GM12878 (cell line): Measurements from ENCODE around the gene ADAM15. TPM values are rescaled to one million over a fixed set of nuclear protein-coding genes. Genes with fewer than 3 reads are reported as not detected.

Experiments used
- BCL11A ChIP-seq: IDR thresholded peaks from 2 replicates; pipeline ENCODE4 v1.6.1; 2011; ENCODE audit warnings: low read depth, low read length
- BCLAF1 ChIP-seq: fragments of 450-650 bp; IDR thresholded peaks from 2 replicates; pipeline ENCODE4 v1.6.1; 2017; ENCODE audit warnings: antibody characterized with exemption, mild to moderate bottlenecking, moderate library complexity
- CTCF ChIP-seq, 3 experiments: IDR thresholded peaks in 2 of 3; conservative IDR thresholded peaks in 1 of 3; 2 replicates each; pipeline ENCODE4 v1.5.1; 2011; ENCODE audit warnings: low read depth in 3 of 3, low read length in 3 of 3, mild to moderate bottlenecking in 3 of 3, control low read depth in 2 of 3, moderate library complexity in 2 of 3, inconsistent platforms in 1 of 3, mixed read lengths in 1 of 3; ENCODE audit not compliant: control insufficient read depth in 2 of 3, insufficient read depth in 1 of 3; ENCODE audit errors: extremely low read depth in 1 of 3
- E2F8 ChIP-seq: fragments of 450-650 bp; IDR thresholded peaks from 2 replicates; pipeline ENCODE4 v1.6.1; 2018; ENCODE audit warnings: mild to moderate bottlenecking, low read depth, moderate library complexity; ENCODE audit not compliant: partially characterized antibody
- HDGF ChIP-seq: fragments of 450-650 bp; IDR thresholded peaks from 2 replicates; pipeline ENCODE4 v1.6.1; 2016; ENCODE audit warnings: antibody characterized with exemption
- KDM1A ChIP-seq: fragments of 200-600 bp; sonication (generic); IDR thresholded peaks from 2 replicates; pipeline ENCODE4 v1.6.1; 2016; ENCODE audit warnings: borderline replicate concordance
- MEF2A ChIP-seq: IDR thresholded peaks from 2 replicates; pipeline ENCODE4 v1.6.1; 2011; ENCODE audit warnings: low read depth, mild to moderate bottlenecking, low read length, moderate library complexity; ENCODE audit not compliant: insufficient read depth
- MXI1 ChIP-seq: fragments of 150-350 bp; IDR thresholded peaks from 2 replicates; pipeline ENCODE4 v1.6.1; 2011; ENCODE audit warnings: low read depth, mild to moderate bottlenecking, inconsistent platforms, low read length, improper control_type of control experiment
- NFYB ChIP-seq: IDR thresholded peaks from 2 replicates; pipeline ENCODE4 v1.6.1; 2011; ENCODE audit warnings: low read depth, mild to moderate bottlenecking, low read length, improper control_type of control experiment, moderate library complexity; ENCODE audit not compliant: insufficient read depth
- NKRF ChIP-seq: fragments of 450-650 bp; conservative IDR thresholded peaks from 2 replicates; pipeline ENCODE4 v1.6.1; 2017; ENCODE audit warnings: mild to moderate bottlenecking, moderate library complexity
- NR2F1 ChIP-seq: fragments of 450-650 bp; conservative IDR thresholded peaks from 2 replicates; pipeline ENCODE4 v1.6.1; 2017; ENCODE audit warnings: mild to moderate bottlenecking
- POU2F2 ChIP-seq: IDR thresholded peaks from 3 replicates; pipeline ENCODE4 v1.6.1; 2011; ENCODE audit warnings: low read depth, mild to moderate bottlenecking, low read length, borderline replicate concordance
- RAD51 ChIP-seq: fragments of 450-650 bp; IDR thresholded peaks from 2 replicates; pipeline ENCODE4 v1.6.1; 2016; ENCODE audit warnings: moderate library complexity, mild to moderate bottlenecking, inconsistent platforms
- SIN3A ChIP-seq: IDR thresholded peaks from 2 replicates; pipeline ENCODE4 v1.6.1; 2012; ENCODE audit warnings: low read depth, low read length, improper control_type of control experiment
- TCF3 ChIP-seq: IDR thresholded peaks from 2 replicates; pipeline ENCODE4 v1.6.1; 2012; ENCODE audit warnings: low read depth, mild to moderate bottlenecking, low read length, borderline replicate concordance; ENCODE audit not compliant: insufficient read depth
- TCF7 ChIP-seq: IDR thresholded peaks from 2 replicates; pipeline ENCODE4 v1.6.1; 2014; ENCODE audit warnings: antibody characterized with exemption, borderline replicate concordance
- ZNF622 ChIP-seq: fragments of 450-650 bp; IDR thresholded peaks from 2 replicates; pipeline ENCODE4 v1.6.1; 2017; ENCODE audit warnings: mild to moderate bottlenecking, inconsistent platforms
- polyA plus RNA-seq, 11 experiments: library from polyadenylated mRNA; depleted of rRNA in 4 of 11; unstranded in 6 of 11; stranded (reverse) in 5 of 11; fragments of >200 nt; fragmentation: Nextera tagmentation in 4 of 11; fragmentation: Illumina TruSeq in 1 of 11; extraction: Ambion mirVana in 4 of 11; extraction: Trizol in 1 of 11; gene quantifications; 1 replicate in 1 of 11; 2 replicates in 10 of 11; pipeline versions ENCODE4 v1.2.1 to v1.2.3, GENCODE V29; 2011 to 2016; ENCODE audit warnings: inconsistent platforms in 2 of 11, missing spikeins in 2 of 11, low read depth in 1 of 11
- total RNA-seq, 4 experiments: library from RNA; depleted of rRNA in 3 of 4; stranded (reverse); fragments of >200 nt in 3 of 4; fragmentation: Illumina TruSeq in 1 of 4; extraction: Trizol in 1 of 4; gene quantifications; 2 replicates each; pipeline versions ENCODE4 v1.2.1 to v1.2.3, GENCODE V29; 2013 to 2021

The ADAM15 gene
- total and polyA plus RNA-seq, 10 of the 15 experiments (the other 5 are each of a cell fraction or from before 2014, with no cell fraction given): 0.29 to 38.8 (median 14.7) TPM

- TF ChIP-seq CTCF (IDR thresholded peaks at IDR 0.05 in 2 of 3, conservative IDR thresholded peaks at IDR 0.05 in 1 of 3; ENCODE audit: control insufficient read depth in 2 of 3, extremely low read depth in 1 of 3, insufficient read depth in 1 of 3, low read depth in 3 of 3, low read length in 3 of 3): peak; percentile 91 to 92 (median 91)
- TF ChIP-seq KDM1A: no peak
- no peak for TF ChIP-seq MEF2A
- no peak for TF ChIP-seq E2F8
- TF ChIP-seq POU2F2: 0 out of 3 replicates have a peak, but pooled peaks have one; percentile 24
- TF ChIP-seq BCLAF1: no peak
- TF ChIP-seq SIN3A: no peak
- no peak for TF ChIP-seq ZNF622
- TF ChIP-seq RAD51: no peak
- TF ChIP-seq HDGF: peak; percentile 56; the same call in 1 of the 2 replicates
- no peak for TF ChIP-seq TCF7
- no peak for TF ChIP-seq NFYB
- TF ChIP-seq MXI1: peak; percentile 12; the same call in 1 of the 2 replicates
- no peak; the same call in 1 of the 2 replicates for TF ChIP-seq NKRF
- no peak for TF ChIP-seq NR2F1
- TF ChIP-seq BCL11A: no peak
- TF ChIP-seq TCF3: no peak
These were observed at the start of gene ADAM15 (continued) for GRCh38 chr1:155050560-155051341.
